Esophagus squamous epithelium (tissue), 4 donors: Measurements from ENCODE around the gene INAFM2.

Source experiments
- POLR2A ChIP-seq, 4 donors: fragments of 450-650 bp; IDR thresholded peaks; one replicate each; pipeline ENCODE4 v1.6.1; 2017; ENCODE audit warnings: antibody characterized with exemption in 4 of 4, mild to moderate bottlenecking in 4 of 4, moderate library complexity in 3 of 4
- TF ChIP-seq, protein P1 (sequence below), 6 experiments: fragments of 450-650 bp in 4 of 6; fragments of 200-600 bp in 2 of 6; sonication (generic) in 2 of 6; IDR thresholded peaks; one replicate each; pipeline ENCODE4 v1.5.1; 2016 to 2019; ENCODE audit warnings: antibody characterized with exemption in 6 of 6, mild to moderate bottlenecking in 4 of 6, moderate library complexity in 4 of 6

DNA sequence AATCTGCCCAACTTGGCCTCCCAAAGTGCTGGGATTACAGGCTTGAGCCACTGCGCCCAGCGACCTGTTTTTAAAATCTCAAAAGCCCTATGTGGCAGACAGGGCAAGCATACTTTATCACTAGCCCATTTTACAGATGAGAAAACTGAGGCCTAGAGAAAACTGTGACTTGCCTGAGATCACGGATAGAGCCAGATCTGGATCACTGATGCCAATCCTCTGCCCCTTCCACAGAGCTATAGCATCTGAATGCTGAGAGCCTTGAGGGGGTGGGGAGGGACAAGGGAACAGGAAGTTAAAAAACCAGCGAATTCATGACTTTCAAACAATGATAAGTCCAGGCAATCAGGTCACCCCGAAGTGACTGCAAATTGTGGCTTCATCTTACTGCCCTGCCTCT, 48.0 kb upstream of the INAFM2 start:
- TF ChIP-seq, protein P1, sequence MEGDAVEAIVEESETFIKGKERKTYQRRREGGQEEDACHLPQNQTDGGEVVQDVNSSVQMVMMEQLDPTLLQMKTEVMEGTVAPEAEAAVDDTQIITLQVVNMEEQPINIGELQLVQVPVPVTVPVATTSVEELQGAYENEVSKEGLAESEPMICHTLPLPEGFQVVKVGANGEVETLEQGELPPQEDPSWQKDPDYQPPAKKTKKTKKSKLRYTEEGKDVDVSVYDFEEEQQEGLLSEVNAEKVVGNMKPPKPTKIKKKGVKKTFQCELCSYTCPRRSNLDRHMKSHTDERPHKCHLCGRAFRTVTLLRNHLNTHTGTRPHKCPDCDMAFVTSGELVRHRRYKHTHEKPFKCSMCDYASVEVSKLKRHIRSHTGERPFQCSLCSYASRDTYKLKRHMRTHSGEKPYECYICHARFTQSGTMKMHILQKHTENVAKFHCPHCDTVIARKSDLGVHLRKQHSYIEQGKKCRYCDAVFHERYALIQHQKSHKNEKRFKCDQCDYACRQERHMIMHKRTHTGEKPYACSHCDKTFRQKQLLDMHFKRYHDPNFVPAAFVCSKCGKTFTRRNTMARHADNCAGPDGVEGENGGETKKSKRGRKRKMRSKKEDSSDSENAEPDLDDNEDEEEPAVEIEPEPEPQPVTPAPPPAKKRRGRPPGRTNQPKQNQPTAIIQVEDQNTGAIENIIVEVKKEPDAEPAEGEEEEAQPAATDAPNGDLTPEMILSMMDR (IDR thresholded peaks at IDR 0.05): no peak
- no peak for TF ChIP-seq POLR2A (IDR thresholded peaks at IDR 0.05)
